HEK293T (cell line): ENCODE measurements around the gene PGAP3.

Experiments
- CTCF ChIA-PET: fragments of 350-600 bp; formaldehyde crosslinking; extraction: SDS; loops from one replicate; lab custom pipeline; 2021; ENCODE audit warnings: antibody characterized with exemption, inconsistent platforms; lab: Yijun Ruan, JAX
- POLR2A ChIA-PET: fragments of 350-600 bp; formaldehyde crosslinking; extraction: SDS; loops from one replicate; lab custom pipeline; 2020; ENCODE audit warnings: antibody characterized with exemption, inconsistent platforms; lab: Yijun Ruan, JAX
- DNase-seq: peaks from one replicate; pipeline ENCODE4 v3.0.0; 2012; ENCODE audit warnings: mixed read lengths; ENCODE audit errors: extremely low spot score
- ARNT ChIP-seq: fragments of 450-650 bp; IDR thresholded peaks from 2 replicates; pipeline ENCODE4 v1.6.1; 2017; ENCODE audit warnings: mild to moderate bottlenecking
- BHLHE40 ChIP-seq: fragments of 450-650 bp; IDR thresholded peaks from 2 replicates; pipeline ENCODE4 v1.6.1; 2016; ENCODE audit warnings: mild to moderate bottlenecking, moderate library complexity, borderline replicate concordance
- CTBP1 ChIP-seq: fragments of 450-650 bp; IDR thresholded peaks from 2 replicates; pipeline ENCODE4 v1.6.1; 2016; ENCODE audit warnings: borderline replicate concordance
- ELF4 ChIP-seq: fragments of 450-650 bp; IDR thresholded peaks from 2 replicates; pipeline ENCODE4 v1.6.1; 2017; ENCODE audit warnings: antibody characterized with exemption
- FOXA1 ChIP-seq: fragments of 450-650 bp; IDR thresholded peaks from 2 replicates; pipeline ENCODE4 v1.6.1; 2016; ENCODE audit warnings: mild to moderate bottlenecking
- FOXK2 ChIP-seq: fragments of 450-650 bp; IDR thresholded peaks from 2 replicates; pipeline ENCODE4 v1.6.1; 2016; ENCODE audit warnings: mild to moderate bottlenecking
- FOXM1 ChIP-seq: fragments of 450-650 bp; IDR thresholded peaks from 2 replicates; pipeline ENCODE4 v1.6.1; 2017; ENCODE audit warnings: mild to moderate bottlenecking, borderline replicate concordance
- HDGF ChIP-seq: fragments of 450-650 bp; IDR thresholded peaks from 2 replicates; pipeline ENCODE4 v1.6.1; 2017; ENCODE audit warnings: antibody characterized with exemption, borderline replicate concordance
- L3MBTL2 ChIP-seq: fragments of 450-650 bp; conservative IDR thresholded peaks from 2 replicates; pipeline ENCODE4 v1.6.1; 2016; ENCODE audit warnings: mild to moderate bottlenecking
- LEF1 ChIP-seq: fragments of 450-650 bp; IDR thresholded peaks from 2 replicates; pipeline ENCODE4 v1.6.1; 2017; ENCODE audit warnings: mild to moderate bottlenecking, borderline replicate concordance
- NFRKB ChIP-seq: fragments of 450-650 bp; IDR thresholded peaks from 2 replicates; pipeline ENCODE4 v1.6.1; 2016; ENCODE audit warnings: mild to moderate bottlenecking, moderate library complexity
- SP1 ChIP-seq: fragments of 450-650 bp; IDR thresholded peaks from 2 replicates; pipeline ENCODE4 v1.6.1; 2017
- SUZ12 ChIP-seq: fragments of 450-650 bp; IDR thresholded peaks from 2 replicates; pipeline ENCODE4 v1.6.1; 2016; ENCODE audit warnings: mild to moderate bottlenecking
- TARDBP ChIP-seq: fragments of 450-650 bp; IDR thresholded peaks from 2 replicates; pipeline ENCODE4 v1.6.1; 2016
- ZNF384 ChIP-seq: fragments of 450-650 bp; IDR thresholded peaks from 2 replicates; pipeline ENCODE4 v1.6.1; 2016
- TF ChIP-seq, protein P1 (sequence below): fragments of 450-650 bp; IDR thresholded peaks from 2 replicates; pipeline ENCODE4 v1.6.1; 2016

PGAP3 gene

GRCh38 chr17:39675390-39676082, 12.3 kb downstream of the PGAP3 start:
- TF ChIP-seq TARDBP (no peak), ELF4 (no peak), HDGF (no peak), CTBP1 (no peak), FOXK2 (no peak), NFRKB (no peak), FOXA1 (no peak), L3MBTL2 (no peak), SP1 (no peak), BHLHE40 (no peak), SUZ12 (no peak), LEF1 (no peak), FOXM1 (no peak), ZNF384 (no peak), ARNT (no peak)
- TF ChIP-seq, protein P1, sequence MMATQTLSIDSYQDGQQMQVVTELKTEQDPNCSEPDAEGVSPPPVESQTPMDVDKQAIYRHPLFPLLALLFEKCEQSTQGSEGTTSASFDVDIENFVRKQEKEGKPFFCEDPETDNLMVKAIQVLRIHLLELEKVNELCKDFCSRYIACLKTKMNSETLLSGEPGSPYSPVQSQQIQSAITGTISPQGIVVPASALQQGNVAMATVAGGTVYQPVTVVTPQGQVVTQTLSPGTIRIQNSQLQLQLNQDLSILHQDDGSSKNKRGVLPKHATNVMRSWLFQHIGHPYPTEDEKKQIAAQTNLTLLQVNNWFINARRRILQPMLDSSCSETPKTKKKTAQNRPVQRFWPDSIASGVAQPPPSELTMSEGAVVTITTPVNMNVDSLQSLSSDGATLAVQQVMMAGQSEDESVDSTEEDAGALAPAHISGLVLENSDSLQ: no peak
- no peak for DNase-seq
- POLR2A ChIA-PET: interaction anchor here (1.2 kb wide), 1 partner anchor 12 kb away, joined by 4 read pairs; the partner anchor contains the start of gene PGAP3
- CTCF ChIA-PET: interaction anchor here (0.9 to 1.6 kb wide), 3 partner anchors 40 to 54 kb away, joined by 3 to 4 read pairs (median 3); no protein-coding TSS in a partner anchor

- CTCF ChIA-PET: interaction anchor here (0.6 to 1.6 kb wide), 4 partner anchors 40 to 436 kb away, joined by 3 to 4 read pairs (median 3); no protein-coding TSS in a partner anchor
- POLR2A ChIA-PET: interaction anchor here (1.2 to 2.3 kb wide), 2 partner anchors 13 to 14 kb away, joined by 4 to 12 read pairs; partner anchors contain the start of gene PGAP3
- DNase-seq: no peak
- no peak for TF ChIP-seq FOXM1
These were observed 13.0 kb downstream of the PGAP3 start for GRCh38 chr17:39674702-39675389.

GRCh38 chr17:39674179-39674578, 13.7 kb downstream of the PGAP3 start:
- CTCF ChIA-PET: interaction anchor here (0.6 to 6.1 kb wide), 4 partner anchors 19 to 437 kb away, joined by 3 to 77 read pairs (median 3); no protein-coding TSS in a partner anchor

GRCh38 chr17:39673335-39674081, 14.3 kb downstream of the PGAP3 start:
- ChIA-PET CTCF (interaction anchor here (1.3 to 6.1 kb wide), 2 partner anchors 19 to 51 kb away, joined by 3 to 77 read pairs; no protein-coding TSS in a partner anchor), POLR2A (interaction anchor here (1.0 to 2.3 kb wide), 2 partner anchors 15 to 26 kb away, joined by 4 to 12 read pairs; partner anchors contain the start of genes ERBB2 and PGAP3)
- TF ChIP-seq LEF1 (no peak), FOXA1 (no peak), CTBP1 (no peak), TARDBP (no peak), SP1 (no peak), L3MBTL2 (no peak), ZNF384 (no peak), BHLHE40 (no peak), NFRKB (no peak)
- DNase-seq: no peak

More at GRCh38 chr17:39674179-39674578, 13.7 kb downstream of the PGAP3 start:
- no peak for DNase-seq
- TF ChIP-seq ZNF384: no peak
- no peak for TF ChIP-seq FOXK2
- no peak for TF ChIP-seq ARNT
- TF ChIP-seq L3MBTL2: no peak
- no peak for TF ChIP-seq FOXA1
- POLR2A ChIA-PET: interaction anchor here (2.3 kb wide), 1 partner anchor 14 kb away, joined by 12 read pairs; the partner anchor contains the start of gene PGAP3

- POLR2A ChIA-PET: interaction anchor here (1.0 to 2.4 kb wide), 4 partner anchors 15 to 27 kb away, joined by 4 to 15 read pairs (median 8); partner anchors contain the start of genes ERBB2 and PGAP3
- TF ChIP-seq SP1 (no peak), BHLHE40 (no peak), TARDBP (no peak), FOXK2 (no peak), FOXM1 (no peak), LEF1 (no peak), ZNF384 (no peak), L3MBTL2 (no peak), CTBP1 (no peak), FOXA1 (no peak), ELF4 (no peak)
- TF ChIP-seq, protein P1: no peak
- DNase-seq: no peak
- CTCF ChIA-PET: interaction anchor here (0.8 to 6.1 kb wide), 4 partner anchors 19 to 83 kb away, joined by 3 to 77 read pairs (median 16); no protein-coding TSS in a partner anchor
These were observed 15.1 kb downstream of the PGAP3 start for GRCh38 chr17:39672522-39673334.
